GM12892 (cell line): ENCODE results near the gene SDK1.
"Not testable (repeated sequence)": the region's sequence is repeated elsewhere in the genome, so short reads cannot be mapped to it uniquely, and the experiment has no call there.

Source experiments
- DNase-seq: peaks from one replicate; pipeline ENCODE4 v3.0.0; 2011; ENCODE audit not compliant: insufficient read length
- FAIRE-seq: peaks from 2 replicates; lab custom pipeline; 2011; peaks lifted over from hg19 to GRCh38; lab: Jason Lieb, UNC
- POLR2A ChIP-seq: IDR thresholded peaks from 2 replicates; pipeline ENCODE4 v1.6.1; 2011; ENCODE audit warnings: low read depth, low read length, control low read depth
- POLR2AphosphoS5 ChIP-seq: IDR thresholded peaks from 2 replicates; pipeline ENCODE4 v1.6.1; 2011; ENCODE audit warnings: low read depth, low read length, control low read depth
- TAF1 ChIP-seq: IDR thresholded peaks from 2 replicates; pipeline ENCODE4 v1.6.1; 2011; ENCODE audit warnings: low read depth, mild to moderate bottlenecking, control low read depth, low read length, borderline replicate concordance

SDK1 gene

DNA sequence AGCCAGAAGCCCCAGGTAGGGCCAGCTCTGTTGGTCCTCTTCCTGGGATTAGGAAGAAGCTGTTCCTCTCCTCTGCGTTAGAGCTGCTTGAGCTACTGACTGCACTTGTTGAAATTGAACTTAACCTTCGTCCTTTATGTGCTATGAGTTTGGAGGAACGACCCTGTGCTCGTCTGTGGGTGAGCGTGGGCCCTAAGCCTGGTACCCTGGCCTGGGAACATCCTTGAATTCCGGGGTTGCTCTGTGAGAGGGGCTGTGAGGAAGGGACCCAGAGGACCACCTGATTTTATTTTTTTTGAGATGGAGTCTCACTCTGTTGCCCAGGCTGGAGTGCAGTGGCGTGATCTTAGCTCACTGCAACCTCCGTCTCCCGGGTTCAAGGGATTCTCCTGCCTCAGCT is 933.8 kb downstream of the SDK1 start:
- no peak for DNase-seq
- no peak for TF ChIP-seq POLR2AphosphoS5
- no peak for TF ChIP-seq POLR2A
- no peak for TF ChIP-seq TAF1
- no peak for FAIRE-seq

DNA sequence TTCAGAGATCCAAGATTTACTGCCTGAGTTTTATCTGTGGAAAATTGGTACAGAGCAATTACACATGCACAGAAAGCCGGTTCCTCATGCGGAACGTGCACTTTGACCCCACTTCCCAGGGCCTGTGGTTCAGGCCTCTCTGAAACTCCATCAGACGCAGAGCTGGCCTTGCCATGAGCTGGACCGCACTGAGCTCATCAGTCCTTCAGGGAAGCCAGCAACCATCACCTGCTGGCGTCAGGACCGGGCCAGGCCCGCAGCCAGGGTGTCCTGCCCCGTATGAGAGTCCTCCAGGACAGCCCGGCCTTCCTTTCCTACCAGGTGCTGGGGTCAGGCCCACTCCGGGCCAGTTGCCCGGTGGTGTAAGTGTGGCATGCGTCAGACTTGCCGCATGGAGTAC is 934.5 kb downstream of the SDK1 start:
- no peak for TF ChIP-seq POLR2AphosphoS5
- no peak for TF ChIP-seq TAF1
- no peak for TF ChIP-seq POLR2A
- FAIRE-seq: no peak
- DNase-seq: no peak

DNA sequence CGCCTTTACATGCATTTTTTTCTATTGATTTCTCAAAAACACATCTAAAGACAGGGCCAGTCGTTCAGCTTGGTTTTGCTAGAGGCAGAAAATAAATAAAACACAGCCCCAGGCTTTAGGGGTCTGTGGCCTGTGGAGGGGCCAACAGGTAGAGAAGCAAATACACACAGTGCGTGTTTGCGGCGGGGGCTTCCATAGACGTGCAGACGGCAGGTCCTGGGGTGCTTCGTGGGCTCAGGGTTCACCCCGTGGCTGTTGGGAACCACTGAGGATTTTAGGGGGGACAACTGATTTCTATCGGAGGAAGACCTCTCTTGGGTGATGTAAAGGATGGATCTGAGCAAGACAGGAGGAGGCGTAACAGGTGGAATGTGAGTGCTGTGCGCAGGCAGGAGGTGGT is 935.3 kb downstream of the SDK1 start:
- TF ChIP-seq TAF1 (no peak), POLR2AphosphoS5 (no peak), POLR2A (no peak)
- no peak for FAIRE-seq
- DNase-seq: no peak

DNA sequence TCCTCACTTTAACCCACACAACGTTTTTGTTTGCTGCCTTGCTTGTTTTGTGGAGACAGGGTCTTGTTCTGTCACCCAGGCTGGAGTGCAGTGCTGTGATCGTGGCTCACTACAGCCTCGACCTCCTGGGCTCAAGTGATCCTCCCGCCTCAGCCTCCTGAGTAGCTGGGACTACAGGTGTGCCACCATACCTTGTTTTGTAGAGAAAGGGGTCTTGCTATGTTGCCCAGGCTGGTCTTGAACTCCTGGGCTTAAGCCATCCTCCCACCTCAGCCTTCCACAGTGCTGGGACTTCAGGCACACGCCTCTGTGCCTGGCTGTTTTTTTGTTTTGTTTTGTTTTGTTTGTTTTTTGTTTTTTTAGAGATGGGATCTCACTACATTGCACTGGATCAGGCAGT is 935.8 kb downstream of the SDK1 start:
- DNase-seq, FAIRE-seq: not testable (repeated sequence)

DNA sequence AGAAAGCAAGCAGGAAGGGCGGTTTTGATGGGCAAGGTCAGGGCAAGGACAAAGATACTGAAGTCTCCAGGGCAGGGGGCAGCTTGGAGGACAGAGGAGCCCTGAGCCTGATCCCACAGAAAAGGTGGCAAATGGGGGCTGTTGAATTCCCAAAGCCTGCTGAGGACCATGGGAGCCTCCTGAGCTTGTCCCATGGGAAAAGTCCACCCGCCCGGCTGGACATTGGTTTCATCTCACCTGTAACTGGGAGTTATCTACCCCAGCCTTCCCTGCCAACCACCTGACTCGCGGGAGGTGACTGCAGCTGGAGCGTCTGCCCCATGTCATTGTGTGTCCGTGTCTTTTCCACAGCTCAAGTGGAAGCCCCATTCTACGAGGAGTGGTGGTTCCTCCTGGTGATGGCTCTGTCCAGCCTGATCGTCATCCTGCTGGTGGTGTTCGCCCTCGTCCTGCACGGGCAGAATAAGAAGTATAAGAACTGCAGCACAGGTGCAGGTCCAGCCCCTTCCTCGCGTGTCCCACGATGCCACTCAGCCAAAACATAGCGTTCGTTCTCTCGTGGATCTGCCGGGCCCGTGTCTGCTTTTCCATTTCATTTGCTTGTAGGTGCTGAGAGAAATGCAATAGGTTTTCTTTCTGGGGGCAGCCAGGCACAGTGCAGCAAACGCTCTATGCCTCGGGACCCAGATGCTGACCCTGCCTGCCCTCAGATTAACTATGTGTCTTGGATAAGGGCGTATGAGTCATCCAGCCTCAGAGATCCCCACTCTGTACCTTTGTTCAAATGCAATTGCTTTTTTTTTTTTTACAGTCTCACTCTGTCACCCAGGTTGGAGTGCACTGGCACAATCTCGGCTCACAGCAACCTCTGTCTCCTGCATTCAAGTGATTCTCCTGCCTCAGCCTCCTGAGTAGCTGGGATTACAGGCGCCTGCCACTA is 936.5 kb downstream of the SDK1 start:
- TF ChIP-seq POLR2A (no peak), POLR2AphosphoS5 (no peak), TAF1 (no peak)
- no peak for DNase-seq
- no peak for FAIRE-seq

DNA sequence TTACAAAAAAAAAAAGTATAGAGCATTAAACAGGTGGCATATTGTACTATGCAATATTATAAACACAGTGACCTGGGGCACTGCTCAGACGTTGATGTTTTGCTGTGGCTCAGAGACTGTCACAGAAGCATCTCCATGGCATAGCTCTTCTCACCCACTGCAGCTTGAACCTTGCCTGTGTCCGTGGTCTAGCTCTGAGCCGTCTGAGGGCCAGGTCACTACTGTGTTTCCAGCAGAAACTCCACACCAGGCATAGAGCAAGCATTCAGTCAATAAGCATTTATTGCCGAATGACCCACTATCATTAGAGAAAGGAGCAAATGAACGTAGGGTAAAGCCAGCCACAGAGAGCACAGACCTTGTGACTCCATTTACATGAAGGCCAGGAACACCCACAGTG is 937.8 kb downstream of the SDK1 start:
- no peak for TF ChIP-seq POLR2A
- no peak for TF ChIP-seq TAF1
- TF ChIP-seq POLR2AphosphoS5: no peak
- DNase-seq (no peak), FAIRE-seq (no peak)

DNA sequence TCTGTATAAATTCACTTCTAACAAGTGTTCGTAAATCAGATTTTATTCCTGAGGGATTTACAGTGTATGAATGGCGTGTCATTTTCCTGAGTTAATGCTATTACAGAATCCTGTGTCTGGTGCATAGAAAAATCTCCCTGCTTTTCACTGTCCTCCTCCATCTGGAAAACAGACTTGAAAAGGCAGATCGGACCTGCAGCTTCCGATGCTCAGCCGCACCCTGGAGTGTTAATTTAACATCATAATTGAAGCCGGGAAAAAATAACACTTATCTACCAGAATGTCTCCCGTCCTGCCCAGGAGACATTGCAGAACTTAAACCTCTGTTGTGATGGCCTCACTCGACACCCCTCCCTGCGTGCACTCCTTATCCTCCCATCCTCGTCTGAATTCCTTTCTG is 939.0 kb downstream of the SDK1 start:
- FAIRE-seq (no peak), DNase-seq (no peak)
- TF ChIP-seq TAF1 (no peak), POLR2AphosphoS5 (no peak), POLR2A (no peak)

DNA sequence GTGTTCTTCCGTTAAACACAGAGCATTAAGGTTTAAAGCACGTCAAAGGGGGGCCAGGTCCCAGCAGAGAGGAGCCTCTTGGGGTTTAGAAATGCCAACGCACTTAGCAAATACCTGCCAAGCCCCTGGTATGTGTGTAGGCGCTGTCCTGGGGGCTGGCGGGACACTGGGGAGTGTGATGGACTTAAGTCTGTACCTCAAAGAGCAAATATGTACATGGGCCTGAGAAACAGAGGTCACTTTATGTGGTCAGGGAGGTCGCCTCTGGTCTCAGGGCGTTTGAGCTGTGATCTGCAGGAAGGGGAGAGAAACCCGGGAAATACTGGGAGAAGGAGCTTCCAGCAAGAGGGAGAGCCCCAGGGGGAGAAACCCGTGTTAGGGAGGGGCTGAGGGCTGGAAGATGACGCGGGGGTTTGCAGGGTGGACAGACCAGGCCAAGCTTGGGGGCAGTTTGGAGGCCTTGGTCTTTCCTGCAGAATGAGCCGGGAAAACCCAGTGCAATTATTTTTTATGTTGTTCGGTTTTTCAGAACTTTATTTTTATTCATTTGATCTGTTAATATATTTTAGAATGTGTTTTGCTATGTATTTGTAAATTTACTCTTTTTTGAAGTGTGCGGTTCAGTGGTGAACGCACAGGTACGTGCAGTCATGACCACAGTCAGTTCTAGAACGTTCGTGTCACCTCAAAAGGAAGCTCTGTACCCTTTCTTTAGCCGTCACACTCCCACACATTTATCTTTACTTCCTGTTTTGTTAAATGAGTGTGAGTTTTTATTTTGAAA is 939.7 kb downstream of the SDK1 start:
- DNase-seq: no peak
- FAIRE-seq: no peak
- TF ChIP-seq POLR2A (no peak), POLR2AphosphoS5 (no peak), TAF1 (no peak)

DNA sequence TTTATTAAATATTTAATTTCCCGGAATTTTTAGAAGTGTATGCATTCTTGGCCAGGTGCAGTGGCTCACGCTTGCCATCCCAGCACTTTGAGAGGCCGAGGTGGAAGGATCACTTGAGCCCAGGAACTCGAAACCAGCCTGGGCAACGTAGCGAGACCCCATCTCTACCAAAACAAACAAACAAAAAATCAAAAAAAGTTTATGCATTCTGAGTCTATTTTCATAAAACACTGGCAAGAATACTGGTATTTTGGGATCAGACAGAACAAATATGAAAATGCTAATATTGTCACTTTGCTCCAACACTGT is 940.2 kb downstream of the SDK1 start:
- TF ChIP-seq POLR2AphosphoS5 (no peak), TAF1 (no peak), POLR2A (no peak)
- FAIRE-seq (no peak), DNase-seq (no peak)

DNA sequence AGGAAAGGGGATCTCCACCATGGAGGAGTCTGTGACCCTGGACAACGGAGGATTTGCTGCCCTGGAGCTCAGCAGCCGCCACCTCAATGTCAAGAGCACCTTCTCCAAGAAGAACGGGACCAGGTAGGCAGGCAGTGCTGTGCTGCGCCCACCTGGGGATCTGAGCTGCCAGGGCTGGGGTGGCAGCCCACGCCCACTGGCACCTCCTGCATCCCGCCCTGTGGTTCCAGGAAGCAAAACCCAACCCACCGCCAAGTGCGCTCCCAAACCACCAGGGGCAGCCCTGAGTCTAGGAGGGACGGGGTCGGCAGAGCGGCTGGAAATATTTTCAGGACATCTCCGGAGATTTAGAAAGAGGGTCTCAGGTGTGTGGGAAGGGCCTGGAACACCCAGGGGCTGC is 940.7 kb downstream of the SDK1 start:
- DNase-seq (no peak), FAIRE-seq (no peak)
- TF ChIP-seq POLR2AphosphoS5: no peak
- no peak for TF ChIP-seq TAF1
- no peak for TF ChIP-seq POLR2A

DNA sequence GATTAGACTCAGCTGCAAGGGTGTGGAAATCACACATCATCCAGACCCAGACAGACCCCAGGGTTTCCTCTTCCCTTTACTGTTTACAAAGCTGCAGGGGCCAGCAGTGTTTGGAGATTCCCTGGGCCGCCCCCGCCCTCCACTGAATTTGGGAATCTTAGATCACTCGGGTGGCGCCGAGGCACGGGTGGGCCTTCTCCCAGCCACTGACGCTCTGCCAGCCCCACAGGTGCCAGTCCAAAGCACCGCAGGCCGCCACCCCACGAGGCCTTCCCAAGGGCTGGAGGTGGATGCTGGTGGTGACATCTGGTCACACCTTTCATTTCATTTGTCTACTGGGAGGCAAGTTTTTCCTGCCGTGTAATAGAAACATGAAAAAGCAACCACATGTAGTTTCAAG is 941.7 kb downstream of the SDK1 start:
- TF ChIP-seq TAF1: no peak
- TF ChIP-seq POLR2AphosphoS5: no peak
- TF ChIP-seq POLR2A: no peak
- DNase-seq (no peak), FAIRE-seq (no peak)

DNA sequence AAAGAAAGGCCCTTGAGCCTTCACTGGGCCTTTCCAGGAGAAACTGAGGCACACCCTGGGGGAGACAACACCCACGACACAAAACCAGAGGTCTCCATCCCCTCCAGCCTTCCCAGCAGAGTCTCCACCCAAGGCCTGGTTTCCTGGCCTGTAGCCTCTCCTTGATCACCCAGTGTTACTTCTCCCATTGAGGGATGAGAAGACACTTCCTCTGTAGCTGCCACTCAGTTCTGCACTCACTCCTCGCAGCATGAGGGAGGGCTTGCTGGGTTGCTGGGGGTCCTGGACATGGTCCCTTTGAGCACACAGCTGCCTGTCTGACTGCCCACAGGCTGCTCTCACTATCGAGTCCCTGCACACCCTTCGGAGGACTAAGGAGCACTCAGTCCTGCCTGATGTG is 943.0 kb downstream of the SDK1 start:
- DNase-seq (no peak), FAIRE-seq (no peak)
- TF ChIP-seq POLR2AphosphoS5: no peak
- no peak for TF ChIP-seq POLR2A
- TF ChIP-seq TAF1: no peak
